ENCODE results near the gene NHLH1. TPM values are rescaled to one million over a fixed set of nuclear protein-coding genes. Genes with fewer than 3 reads are reported as not detected.

The NHLH1 gene
- total RNA-seq, 2 experiments from 2014 or later = 0.63 to 0.68 TPM

GRCh38 chr1:160394673-160395072 lies 27.8 kb downstream of the NHLH1 start:
- CTCF ChIA-PET (ENCODE audit: unreplicated experiment) = no interaction called here
- no peaks in the 10 kb centered on the region for H3K4me1 ChIP-seq (ENCODE audit: insufficient read depth, low read length, poor library complexity, severe bottlenecking)

GRCh38 chr1:160397651-160398050 lies 30.8 kb downstream of the NHLH1 start:
- no peaks in the 10 kb centered on the region for H4K20me1 ChIP-seq (ENCODE audit: insufficient read depth, low read length)
- intact Hi-C loops (cut with micrococcal nuclease; ENCODE audit: unreplicated experiment) = no loop called here
- TF ChIP-seq CTCF (conservative IDR thresholded peaks at IDR 0.05; ENCODE audit: low read length) (no peak), EZH2phosphoT487 (IDR thresholded peaks at IDR 0.05; ENCODE audit: borderline replicate concordance, low read depth, low read length) (no peak)
- H3K9me2 ChIP-seq (ENCODE audit: insufficient read depth, low read length) = no peaks in the 10 kb centered on the region
- no peak for DNase-seq (ENCODE audit: low spot score)
- H2AFZ ChIP-seq (ENCODE audit: low read length) = no peak overlapping the region
- H3K9me3 ChIP-seq (ENCODE audit: low read length) = no peaks in the 10 kb centered on the region
- CTCF ChIA-PET (ENCODE audit: unreplicated experiment) = no interaction called here
- H3K4me2 ChIP-seq (ENCODE audit: low read length) = no peak overlapping the region
- no TSS peak for BruUV-seq (replicated peaks)
- no peaks in the 10 kb centered on the region for H3K36me3 ChIP-seq (ENCODE audit: insufficient read depth, low read length)
- no peak overlapping the region for H3K4me3 ChIP-seq (ENCODE audit: low read depth, low read length, poor library complexity, severe bottlenecking)
- H3K4me1 ChIP-seq (ENCODE audit: insufficient read depth, low read length, poor library complexity, severe bottlenecking) = peaks cover 8% of the 10 kb centered on the region
- POLR2A ChIA-PET = no interaction called here
- H3K79me2 ChIP-seq (ENCODE audit: insufficient read depth, low read depth, low read length) = no peaks in the 10 kb centered on the region
- no peak overlapping the region for H3K27ac ChIP-seq (ENCODE audit: low read depth, low read length, poor library complexity, severe bottlenecking)

More at GRCh38 chr1:160394673-160395072, 27.8 kb downstream of the NHLH1 start:
- no TSS peak for BruUV-seq (replicated peaks)
- Histone ChIP-seq H3K27ac (ENCODE audit: low read depth, low read length, poor library complexity, severe bottlenecking) (no peak overlapping the region), H3K4me2 (ENCODE audit: low read length) (no peak overlapping the region), H2AFZ (ENCODE audit: low read length) (no peak overlapping the region), H3K36me3 (ENCODE audit: insufficient read depth, low read length) (no peaks in the 10 kb centered on the region), H3K9me2 (ENCODE audit: insufficient read depth, low read length) (no peaks in the 10 kb centered on the region), H3K4me3 (ENCODE audit: low read depth, low read length, poor library complexity, severe bottlenecking) (no peak overlapping the region), H3K9me3 (ENCODE audit: low read length) (no peaks in the 10 kb centered on the region), H3K79me2 (ENCODE audit: insufficient read depth, low read depth, low read length) (no peaks in the 10 kb centered on the region), H4K20me1 (ENCODE audit: insufficient read depth, low read length) (no peaks in the 10 kb centered on the region)
- intact Hi-C loops (cut with micrococcal nuclease; ENCODE audit: unreplicated experiment) = no loop called here
- TF ChIP-seq CTCF (conservative IDR thresholded peaks at IDR 0.05; ENCODE audit: low read length) (no peak), EZH2phosphoT487 (IDR thresholded peaks at IDR 0.05; ENCODE audit: borderline replicate concordance, low read depth, low read length) (no peak)
- POLR2A ChIA-PET = interaction anchor here (0.5 kb wide), 1 partner anchor 88 kb away, joined by 3 read pairs; no protein-coding TSS in a partner anchor
- no peak for DNase-seq (ENCODE audit: low spot score)

GRCh38 chr1:160398823-160399222 lies 32.0 kb downstream of the NHLH1 start:
- Histone ChIP-seq H2AFZ (ENCODE audit: low read length) (no peak overlapping the region), H3K9me3 (ENCODE audit: low read length) (no peaks in the 10 kb centered on the region), H3K9me2 (ENCODE audit: insufficient read depth, low read length) (no peaks in the 10 kb centered on the region), H3K27ac (ENCODE audit: low read depth, low read length, poor library complexity, severe bottlenecking) (no peak overlapping the region), H3K4me2 (ENCODE audit: low read length) (no peak overlapping the region), H4K20me1 (ENCODE audit: insufficient read depth, low read length) (no peaks in the 10 kb centered on the region), H3K4me3 (ENCODE audit: low read depth, low read length, poor library complexity, severe bottlenecking) (no peak overlapping the region), H3K4me1 (ENCODE audit: insufficient read depth, low read length, poor library complexity, severe bottlenecking) (peaks cover 11% of the 10 kb centered on the region), H3K79me2 (ENCODE audit: insufficient read depth, low read depth, low read length) (no peaks in the 10 kb centered on the region), H3K36me3 (ENCODE audit: insufficient read depth, low read length) (no peaks in the 10 kb centered on the region)
- TF ChIP-seq CTCF (conservative IDR thresholded peaks at IDR 0.05; ENCODE audit: low read length) = no peak
- no peak for TF ChIP-seq EZH2phosphoT487 (IDR thresholded peaks at IDR 0.05; ENCODE audit: borderline replicate concordance, low read depth, low read length)
- ChIA-PET CTCF (ENCODE audit: unreplicated experiment) (no interaction called here), POLR2A (interaction anchor here (0.7 kb wide), 1 partner anchor 10 kb away, joined by 3 read pairs; no protein-coding TSS in a partner anchor)
- intact Hi-C loops (cut with micrococcal nuclease; ENCODE audit: unreplicated experiment) = no loop called here
- no peak for DNase-seq (ENCODE audit: low spot score)
- BruUV-seq (replicated peaks) = no TSS peak

Measured in OCI-LY7 (cell line).